Measurements from ENCODE around the gene CISH.

The CISH gene

DNA sequence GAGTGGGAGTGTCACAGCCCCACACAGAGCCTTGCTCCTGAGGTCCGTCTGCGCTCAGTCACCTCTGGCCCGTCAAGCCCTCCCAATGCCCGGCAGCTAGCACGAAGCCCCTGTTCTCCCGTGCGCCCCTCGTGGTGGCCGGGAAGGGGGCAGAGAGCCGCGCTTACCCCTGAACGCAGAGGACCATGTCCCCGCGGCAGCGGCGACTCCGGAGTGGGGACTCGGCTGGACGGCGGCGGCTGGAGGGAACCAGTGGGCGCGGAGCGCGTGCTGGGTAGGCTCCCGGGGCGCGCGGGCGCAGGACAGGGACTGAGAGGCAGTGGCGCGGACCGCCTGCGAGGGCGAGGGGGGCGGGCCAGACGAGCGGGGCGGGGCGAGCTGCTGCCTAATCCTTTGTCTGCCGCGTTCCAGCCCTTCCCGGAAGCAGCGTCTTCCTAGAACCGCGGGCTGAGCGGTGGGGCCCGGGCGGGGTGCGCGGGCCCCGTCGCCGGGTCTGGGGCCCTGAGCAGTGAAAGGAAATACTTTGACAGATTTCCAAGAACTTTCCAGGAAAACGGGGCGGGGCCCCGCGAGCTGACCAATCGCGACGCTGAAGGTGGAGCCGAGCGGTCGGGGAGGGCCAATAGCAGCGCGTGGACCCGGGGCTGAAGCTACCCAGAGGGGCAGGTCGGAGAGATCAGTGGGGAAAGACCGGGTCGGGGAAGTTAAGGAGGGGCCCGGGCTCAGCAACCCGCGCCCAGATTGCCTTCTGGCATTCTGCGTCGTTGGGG, at the start of gene CISH:
TSS of gene CISH (minus strand) at position 311 of the 770 bp plus-strand sequence. CDS start at position 187, 124 bp downstream.
- DNase-seq (ENCODE audit: low spot score) = peak; percentile 96

- DNase-seq (ENCODE audit: low spot score) = no peak
These were observed 48.8 kb upstream of the CISH start for GRCh38 chr3:50660386-50660785.

DNA sequence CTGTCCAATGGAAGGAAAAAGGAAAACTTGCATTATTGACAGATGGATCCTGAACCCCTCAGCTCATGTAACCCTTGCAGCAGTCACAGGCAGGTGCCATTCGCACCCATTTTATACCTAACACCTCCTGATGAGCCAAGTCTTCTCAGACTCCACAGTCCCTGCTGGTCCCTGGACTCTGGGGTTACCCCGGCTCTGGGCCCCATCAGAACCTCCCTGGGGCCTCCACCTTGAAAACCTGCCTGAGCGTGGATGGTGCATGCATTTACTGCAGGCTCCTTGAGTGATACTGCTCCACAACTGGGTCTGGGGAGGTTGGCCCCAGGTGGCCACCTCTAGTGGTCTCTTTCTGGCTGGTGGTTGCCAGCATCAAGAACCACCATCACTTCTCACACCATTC, 47.3 kb upstream of the CISH start:
- DNase-seq (ENCODE audit: low spot score) = no peak

GRCh38 chr3:50658416-50658815, 46.8 kb upstream of the CISH start:
- no peak for DNase-seq (ENCODE audit: low spot score)

GRCh38 chr3:50657816-50658215, 46.2 kb upstream of the CISH start:
- no peak for DNase-seq (ENCODE audit: low spot score)

DNA sequence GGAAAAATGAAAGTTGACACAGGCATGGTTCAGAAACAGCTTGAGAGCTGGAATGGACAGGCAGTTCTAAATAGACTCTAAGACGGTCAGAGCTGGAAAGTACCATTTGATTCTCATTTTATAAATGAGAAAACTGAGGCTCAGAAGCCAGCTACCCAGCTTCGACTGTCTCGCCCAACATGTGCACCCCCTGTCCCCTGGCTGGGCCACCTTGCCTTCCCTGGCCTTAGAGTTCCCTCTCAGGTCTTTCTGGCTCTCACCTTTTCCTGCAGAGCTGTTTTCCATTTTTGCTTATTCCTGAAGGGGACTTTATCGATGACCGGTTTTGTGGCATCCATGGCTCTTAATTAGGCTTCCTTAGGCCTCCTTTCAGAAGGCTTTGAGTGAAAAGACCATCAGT, 45.8 kb upstream of the CISH start:
- no peak for DNase-seq (ENCODE audit: low spot score)

- no peak for DNase-seq (ENCODE audit: low spot score)
These were observed 45.0 kb upstream of the CISH start for GRCh38 chr3:50656417-50657195.

GRCh38 chr3:50655009-50655830, 43.6 kb upstream of the CISH start:
- DNase-seq (ENCODE audit: low spot score) = no peak

GRCh38 chr3:50653937-50654595, 42.5 kb upstream of the CISH start:
- no peak for DNase-seq (ENCODE audit: low spot score)

DNA sequence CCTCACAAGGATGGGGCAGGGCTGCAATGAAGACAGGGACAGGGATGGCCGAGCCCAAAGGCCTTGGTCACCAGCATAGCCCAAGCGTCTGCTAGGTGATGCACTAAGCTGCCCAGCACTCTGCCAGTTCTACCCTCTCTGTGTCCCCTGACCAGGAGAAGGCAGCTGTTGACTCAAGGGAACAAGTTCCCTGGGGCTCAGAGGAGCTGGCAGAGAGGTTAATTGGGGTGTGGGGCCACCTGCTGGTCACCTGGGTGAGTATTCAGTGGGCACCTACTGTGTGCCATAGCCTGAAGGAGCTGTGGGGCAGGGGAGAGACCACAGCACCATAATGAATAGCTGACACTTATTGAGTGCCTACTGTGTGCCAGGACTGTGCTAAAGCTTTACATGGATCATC, 41.1 kb upstream of the CISH start:
- no peak for DNase-seq (ENCODE audit: low spot score)

DNA sequence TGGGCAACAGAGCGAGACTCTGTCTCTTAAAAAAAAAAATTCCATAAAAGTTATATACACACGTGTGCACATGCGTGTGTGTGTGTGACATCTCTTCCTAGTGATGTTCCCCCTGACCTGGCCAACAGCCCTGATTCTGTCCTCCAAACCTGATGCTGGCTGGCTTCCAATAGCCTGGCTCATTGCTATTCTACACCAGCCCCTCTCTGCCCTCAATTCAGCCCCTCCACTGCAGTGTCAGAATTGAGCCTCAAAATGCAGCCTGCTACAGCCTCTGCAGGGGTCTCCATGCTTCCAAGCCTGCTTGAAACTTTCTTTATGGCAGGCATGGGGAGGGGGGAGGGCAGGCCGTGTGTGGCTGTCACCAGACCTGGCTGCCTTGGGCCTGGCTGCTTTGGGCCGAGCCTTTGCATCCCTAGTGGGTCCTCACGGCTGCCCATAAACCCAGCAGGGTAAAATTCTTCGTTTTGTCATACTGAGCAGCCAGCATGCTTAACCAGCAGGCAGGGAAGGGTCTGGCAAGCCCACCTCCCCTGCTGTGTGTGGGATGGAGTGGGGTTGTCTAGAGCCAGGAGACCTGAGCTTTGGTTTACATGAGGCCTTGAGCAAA, 40.5 kb upstream of the CISH start:
- no peak for DNase-seq (ENCODE audit: low spot score)

GRCh38 chr3:50651445-50651844, 39.9 kb upstream of the CISH start:
- DNase-seq (ENCODE audit: low spot score) = no peak

GRCh38 chr3:50650018-50650417, 38.4 kb upstream of the CISH start:
- no peak for DNase-seq (ENCODE audit: low spot score)

DNA sequence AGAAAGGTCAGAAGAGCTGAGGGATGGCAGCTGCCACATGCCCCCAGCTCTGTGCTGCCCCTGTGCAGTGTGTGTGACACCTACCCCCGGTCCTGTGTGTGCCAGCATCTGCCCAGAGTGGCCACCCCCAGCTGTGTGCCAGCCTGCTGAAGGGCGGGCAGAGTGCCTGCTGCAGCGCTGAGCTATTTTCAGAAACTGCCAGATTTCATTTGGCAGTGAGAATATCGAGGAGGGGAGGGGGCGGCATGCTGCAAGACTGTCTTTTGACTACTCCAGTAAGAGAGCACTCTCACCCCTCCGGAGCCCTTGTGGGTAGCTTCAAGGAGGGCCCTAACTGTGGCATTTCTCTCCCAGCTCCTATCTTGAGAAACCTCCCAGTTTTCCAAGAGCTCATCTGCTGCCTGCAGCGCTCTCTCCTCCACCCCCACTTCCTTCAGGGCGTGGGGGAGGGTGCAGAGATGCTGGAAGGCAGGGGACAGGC, 37.9 kb upstream of the CISH start:
- no peak for DNase-seq (ENCODE audit: low spot score)

- DNase-seq (ENCODE audit: low spot score) = no peak
These were observed 37.4 kb upstream of the CISH start for GRCh38 chr3:50648944-50649343.

GRCh38 chr3:50648313-50648712, 36.7 kb upstream of the CISH start:
- no peak for DNase-seq (ENCODE audit: low spot score)

GRCh38 chr3:50645378-50645777, 33.8 kb upstream of the CISH start:
- DNase-seq (ENCODE audit: low spot score) = no peak

- no peak for DNase-seq (ENCODE audit: low spot score)
These were observed 33.0 kb upstream of the CISH start for GRCh38 chr3:50644561-50644960.

GRCh38 chr3:50642382-50642781, 30.8 kb upstream of the CISH start:
- no peak for DNase-seq (ENCODE audit: low spot score)

DNA sequence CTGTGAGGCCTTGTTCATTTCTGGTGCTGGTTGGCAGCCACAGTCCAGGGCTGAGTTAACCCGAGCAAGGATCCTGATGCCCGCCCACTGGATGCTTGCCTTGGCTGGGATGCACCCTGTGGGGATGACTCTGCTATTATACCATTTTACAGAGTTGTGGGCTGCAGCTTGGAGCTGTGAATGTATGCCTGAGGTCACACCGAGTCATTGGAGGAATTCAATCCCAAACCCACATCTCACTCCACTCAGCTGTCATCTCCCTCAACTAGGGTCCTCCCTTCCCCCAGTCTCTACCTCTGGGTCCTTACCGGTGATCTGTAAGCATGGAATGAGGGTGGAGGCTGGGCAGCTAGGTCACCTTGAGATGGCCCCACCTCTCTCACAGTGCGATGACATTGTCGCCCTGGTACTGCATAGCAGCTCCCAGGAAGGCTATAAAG, 27.5 kb upstream of the CISH start:
- no peak for DNase-seq (ENCODE audit: low spot score)

DNA sequence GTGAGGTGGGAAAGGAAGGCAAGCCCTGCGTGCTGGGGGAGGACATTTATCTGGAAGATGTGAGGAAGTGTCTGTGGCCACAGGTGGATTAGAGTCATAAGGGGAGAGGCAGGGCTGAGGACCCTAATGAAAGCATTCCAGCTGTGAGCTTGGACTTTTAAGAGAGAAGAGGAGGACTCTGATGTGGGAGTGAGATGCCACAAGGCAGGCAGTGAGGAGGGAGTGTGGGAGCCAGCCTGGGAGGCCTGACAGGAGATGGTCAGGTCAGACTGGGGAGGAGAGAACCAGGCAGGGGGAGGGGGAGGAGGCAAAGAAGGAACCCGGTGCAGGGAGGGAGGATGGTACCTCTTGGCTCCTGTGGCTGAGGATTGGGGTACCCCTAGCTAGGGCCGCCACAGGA, 26.4 kb upstream of the CISH start:
- DNase-seq (ENCODE audit: low spot score) = no peak

Data from HuH-7 (cell line).